HG03097 (cell line): ENCODE results near the gene LMLN.
"Not testable (repeated sequence)": the region's sequence is repeated elsewhere in the genome, so short reads cannot be mapped to it uniquely, and the experiment has no call there.

Experiments used
- ATAC-seq: cut with Tn5 transposase; IDR thresholded peaks from one replicate; pipeline ENCODE4 v1.9.1; 2021; ENCODE audit not compliant: unreplicated experiment, low FRiP score

The LMLN gene

GRCh38 chr3:197956626-197956988 lies 3.4 kb upstream of the LMLN start:
- ATAC-seq, result no peak

DNA sequence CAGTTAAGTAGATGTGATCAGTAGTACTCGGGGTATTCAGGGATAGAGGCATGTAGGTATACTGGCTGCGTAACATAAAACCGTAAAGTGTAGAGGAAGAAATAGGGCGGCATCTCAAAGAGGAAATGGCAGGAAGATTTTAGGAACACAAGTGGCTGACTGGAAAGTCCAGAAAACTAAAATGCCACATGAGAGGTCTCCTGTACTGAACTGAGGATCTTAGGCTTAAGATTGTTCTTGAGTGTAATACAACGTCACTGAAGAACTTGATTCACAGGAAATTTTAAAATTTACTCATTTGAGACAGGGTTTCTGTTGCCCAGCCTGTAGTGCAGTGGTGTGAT lies 2.3 kb upstream of the LMLN start:
- no peak for ATAC-seq

GRCh38 chr3:197958346-197958745 lies 1.7 kb upstream of the LMLN start:
- no peak for ATAC-seq

- ATAC-seq, result not testable (repeated sequence)
These were observed 1.2 kb upstream of the LMLN start for GRCh38 chr3:197958848-197959247.

DNA sequence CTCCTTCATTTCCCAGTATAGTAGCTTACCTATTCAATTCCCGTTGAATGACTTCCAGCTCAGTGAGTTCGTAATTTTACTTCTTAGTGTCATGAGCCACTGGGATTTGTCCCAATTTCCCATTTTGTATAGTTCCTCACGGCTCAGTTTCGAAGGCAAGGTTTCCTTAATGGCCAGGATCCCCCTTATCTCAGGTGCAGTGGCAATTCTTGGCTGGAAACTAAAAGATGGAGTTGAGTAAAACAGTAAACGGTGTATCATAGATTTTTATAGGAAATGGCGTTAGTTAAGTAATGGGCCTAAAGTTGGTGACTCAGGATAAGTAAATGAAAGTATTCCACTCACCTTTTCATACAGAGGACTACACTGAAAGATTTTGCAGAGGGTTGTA lies 522 bp upstream of the LMLN start:
- no peak for ATAC-seq

DNA sequence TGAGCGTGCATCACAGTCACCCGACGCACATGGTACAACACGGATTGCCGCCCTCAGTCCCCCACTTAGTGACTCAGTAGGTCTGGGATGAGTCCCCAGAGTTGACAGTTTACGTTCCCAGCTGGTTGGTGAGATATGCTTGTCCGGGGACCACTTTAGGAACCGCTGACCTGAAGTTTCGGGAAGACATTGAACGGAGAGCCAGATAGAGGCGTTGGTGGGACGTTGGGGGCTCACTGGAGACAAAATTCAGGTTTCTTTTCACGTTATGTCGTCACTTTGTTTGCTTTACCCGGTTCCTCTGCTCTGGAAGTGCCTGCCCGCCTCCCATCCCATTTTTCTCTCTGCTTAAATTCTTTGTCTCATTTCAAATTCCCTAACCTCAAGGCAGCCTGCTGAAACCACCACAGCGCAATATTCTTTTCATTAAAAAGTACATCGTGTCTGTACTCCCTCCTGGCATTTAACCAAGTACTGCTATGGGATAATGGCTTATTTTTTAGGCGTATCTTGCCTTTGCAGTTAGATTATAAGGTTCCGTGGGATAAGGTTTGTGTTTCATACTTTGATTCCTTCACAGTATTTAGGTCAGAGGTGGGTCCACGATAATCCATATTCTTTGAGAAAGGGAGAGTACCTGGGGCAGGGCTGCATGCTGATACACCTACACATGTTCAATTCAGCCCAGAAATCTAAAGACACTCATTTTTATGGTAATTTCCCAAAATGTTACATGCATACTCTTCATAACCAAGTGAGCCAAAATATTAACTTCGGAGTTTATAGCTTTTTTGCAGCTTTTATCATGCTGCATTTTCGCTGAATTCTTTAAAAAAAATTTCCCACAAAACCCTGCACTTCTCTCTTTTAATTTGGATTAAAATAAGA lies 921 bp downstream of the LMLN start:
- no peak for ATAC-seq

DNA sequence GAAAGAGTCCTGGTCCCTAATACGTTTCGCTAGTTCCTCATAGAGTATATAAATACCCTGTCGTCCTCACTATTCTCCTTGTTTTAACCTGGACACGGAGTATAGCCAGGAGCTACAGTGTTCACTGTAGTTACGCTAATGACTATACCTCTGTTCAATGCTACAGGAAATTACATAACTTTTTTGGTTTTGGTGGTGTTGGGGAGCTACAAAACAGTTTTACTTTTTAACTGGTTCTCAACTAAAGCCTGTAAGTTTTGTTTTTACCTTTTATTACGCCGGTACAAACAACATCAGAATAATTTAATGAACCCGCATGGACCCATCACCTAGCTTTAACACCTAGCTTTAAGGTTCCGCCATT lies 1.5 kb downstream of the LMLN start:
- no peak for ATAC-seq

GRCh38 chr3:197963019-197963637 lies 3.1 kb downstream of the LMLN start:
- ATAC-seq, result no peak

DNA sequence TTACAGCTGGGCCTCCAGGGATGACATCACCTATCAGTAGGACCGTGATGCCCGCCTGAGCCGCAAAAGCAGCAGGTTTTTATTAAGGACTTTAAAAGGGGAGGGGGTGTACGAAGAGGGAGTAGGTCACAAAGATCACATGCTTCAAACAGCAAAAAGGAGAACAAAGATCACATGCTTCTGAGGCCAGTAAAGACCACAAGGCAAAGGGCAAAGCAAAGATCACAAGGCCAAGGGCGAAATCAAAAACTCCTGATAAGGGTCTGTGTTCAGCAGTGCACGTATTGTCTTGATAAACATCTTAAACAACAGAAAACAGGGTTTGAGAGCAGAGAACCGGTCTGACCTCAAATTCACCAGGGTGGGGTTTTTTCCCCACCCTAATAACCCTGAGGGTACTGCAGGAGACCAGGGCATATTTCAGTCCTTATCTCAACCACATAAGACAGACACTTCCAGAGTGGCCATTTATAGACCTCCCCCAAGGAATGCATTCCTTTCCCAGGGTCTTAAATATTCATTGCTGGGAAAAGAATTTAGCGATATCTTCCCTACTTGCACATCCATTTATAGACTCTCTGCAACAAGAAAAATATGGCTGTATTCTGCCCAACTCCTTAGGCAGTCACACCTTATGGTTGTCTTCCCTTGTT lies 7.4 kb downstream of the LMLN start:
- not testable (repeated sequence) for ATAC-seq

GRCh38 chr3:197970588-197970987 lies 10.6 kb downstream of the LMLN start:
- no peak for ATAC-seq

DNA sequence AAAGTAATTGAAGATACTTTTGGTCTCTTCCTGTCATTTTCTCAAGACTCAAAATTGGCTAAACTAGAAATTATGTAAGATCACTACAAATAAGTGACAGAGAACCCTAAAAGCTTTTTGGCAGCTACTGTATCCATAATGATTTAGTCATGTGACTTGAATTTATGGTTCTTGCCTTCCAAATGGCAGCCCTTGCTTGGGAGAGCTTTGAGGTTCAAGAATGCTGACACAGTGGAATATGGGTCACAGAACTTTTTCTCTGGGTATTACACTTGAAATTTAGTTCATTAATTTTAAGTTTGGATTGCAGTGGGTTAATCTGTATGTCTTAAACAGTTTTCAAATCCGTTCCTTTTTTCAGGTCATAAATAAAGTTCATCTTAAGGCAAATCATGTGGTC lies 14.0 kb downstream of the LMLN start:
- ATAC-seq, result no peak

- no peak for ATAC-seq
These were observed 15.3 kb downstream of the LMLN start for GRCh38 chr3:197975311-197975710.

- no peak for ATAC-seq
These were observed 23.1 kb downstream of the LMLN start for GRCh38 chr3:197983076-197983475.

DNA sequence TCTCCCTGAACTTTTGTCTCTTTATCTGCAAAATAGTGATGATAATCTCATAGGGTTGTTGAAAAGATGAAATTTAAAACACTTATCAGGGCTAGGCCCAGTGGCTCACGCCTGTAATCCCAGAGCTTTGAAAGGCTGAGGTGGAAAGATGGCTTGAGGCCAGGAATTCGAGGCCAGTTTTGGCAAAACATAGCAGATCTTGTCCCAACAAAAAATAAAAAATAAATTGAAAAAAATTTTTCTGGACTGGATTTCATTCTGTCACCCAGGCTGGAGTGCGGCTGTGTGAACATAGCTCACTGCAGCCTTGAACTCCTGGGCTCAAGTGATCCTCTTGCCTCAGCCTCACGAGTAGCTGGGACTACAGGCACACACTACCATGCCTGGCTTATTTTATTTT lies 29.6 kb downstream of the LMLN start:
- no peak for ATAC-seq

- ATAC-seq, result no peak
These were observed 34.7 kb downstream of the LMLN start for GRCh38 chr3:197994736-197995135.

DNA sequence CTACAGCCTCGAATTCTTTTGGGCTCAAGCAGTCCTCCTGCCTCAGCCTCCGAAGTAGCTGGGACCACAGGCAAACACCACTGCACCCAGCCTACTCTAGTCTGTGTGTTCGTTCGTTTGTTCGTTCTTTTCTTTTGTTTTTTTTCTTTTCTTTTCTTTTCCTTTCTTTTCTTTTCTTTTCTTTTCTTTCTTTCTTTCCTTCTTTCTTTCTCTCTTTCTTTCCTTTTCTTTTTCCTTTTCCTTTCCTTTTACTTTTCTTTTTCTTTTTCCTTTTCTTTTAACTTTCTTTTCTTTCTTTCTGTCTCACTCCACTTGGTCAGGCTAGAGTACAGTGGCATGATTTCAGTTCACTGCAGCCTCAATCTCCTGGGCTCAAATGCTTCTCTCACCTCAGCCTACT lies 36.8 kb downstream of the LMLN start:
- no peak for ATAC-seq

DNA sequence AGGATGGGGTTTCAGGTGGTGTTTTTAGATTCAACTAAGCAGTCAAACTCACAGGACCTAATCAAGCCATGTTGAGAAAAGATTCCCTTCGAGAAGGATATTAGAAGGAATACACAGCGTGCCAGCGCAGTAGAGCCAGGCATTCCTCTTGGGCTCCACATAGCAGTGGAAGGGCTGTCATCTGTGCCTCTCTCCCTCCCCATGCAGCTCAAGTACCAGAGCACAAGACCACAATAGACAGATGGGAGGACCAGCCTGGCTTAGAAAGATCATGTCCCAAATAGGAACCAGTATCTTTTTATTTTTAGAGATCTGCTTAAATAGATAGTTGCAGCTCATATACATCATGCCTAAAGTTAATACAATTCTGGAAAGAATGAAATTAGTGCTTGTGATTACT lies 37.9 kb downstream of the LMLN start:
- no peak for ATAC-seq

GRCh38 chr3:198017090-198017489 lies 57.1 kb downstream of the LMLN start:
- no peak for ATAC-seq

DNA sequence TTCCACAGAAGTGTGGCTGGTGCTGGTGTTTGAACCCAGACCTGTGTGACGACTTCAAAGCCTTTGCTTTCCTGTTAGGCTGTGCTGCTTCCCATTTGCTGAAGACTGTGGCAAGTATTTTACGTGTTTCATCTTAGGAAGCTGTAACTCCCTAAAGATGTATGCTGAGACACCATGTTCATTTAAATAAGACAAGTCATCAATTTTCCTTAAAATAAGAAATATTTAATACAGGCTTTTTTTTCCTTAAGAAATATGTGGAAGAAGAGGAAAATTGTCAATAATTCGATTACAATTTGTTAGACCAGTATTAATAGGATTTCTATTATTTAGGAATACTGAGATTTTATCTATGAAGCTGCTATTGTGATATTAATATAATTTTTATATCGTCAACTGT lies 58.4 kb downstream of the LMLN start:
- ATAC-seq, result no peak

DNA sequence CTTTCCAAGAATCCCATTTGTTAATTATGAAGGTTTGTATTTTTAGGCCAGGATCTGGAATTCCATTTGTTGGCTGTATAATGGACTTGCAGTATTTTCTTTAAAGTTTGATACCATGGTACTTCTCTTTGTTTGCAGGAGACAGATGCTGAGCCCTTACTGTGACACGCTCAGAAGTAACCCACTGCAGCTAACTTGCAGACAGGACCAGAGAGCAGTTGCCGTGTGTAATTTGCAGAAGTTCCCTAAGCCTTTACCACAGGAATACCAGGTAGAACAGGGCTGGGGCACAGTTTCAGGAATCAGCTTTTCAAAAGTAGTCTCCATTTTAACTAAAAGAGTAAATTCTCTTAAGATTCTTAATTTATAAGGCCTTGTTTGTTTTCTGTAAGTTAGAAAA lies 59.1 kb downstream of the LMLN start:
- no peak for ATAC-seq

- ATAC-seq, result no peak
These were observed 61.3 kb downstream of the LMLN start for GRCh38 chr3:198021320-198021719.

DNA sequence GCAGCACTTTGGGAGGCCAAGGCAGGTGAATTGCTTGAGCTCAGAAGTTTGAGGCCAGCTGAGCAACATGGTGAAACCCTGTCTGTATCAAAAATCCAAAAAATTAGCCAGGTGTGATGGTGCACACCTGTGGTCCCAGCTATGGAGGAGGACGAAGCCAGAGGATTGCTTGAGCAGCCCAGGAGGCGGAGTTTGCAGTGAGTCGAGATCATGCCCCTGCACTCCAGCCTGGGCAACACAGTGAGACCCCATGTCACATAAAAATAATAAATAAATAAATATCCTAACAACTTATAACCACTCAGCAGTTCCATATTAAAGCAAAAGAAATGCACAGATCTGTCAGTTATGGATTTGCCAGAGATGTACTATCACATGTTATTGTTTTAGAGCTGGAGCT lies 62.6 kb downstream of the LMLN start:
- no peak for ATAC-seq
